ENCODE measurements around the gene BCL2L2. TPM values are rescaled to one million over a fixed set of nuclear protein-coding genes. Genes with fewer than 3 reads are reported as not detected.

Gene BCL2L2
- total and polyA plus RNA-seq, 9 of the 15 experiments (the other 6 are each of a cell fraction or from before 2014, with no cell fraction given), result 2.6 to 32.5 (median 14.7) TPM

DNA sequence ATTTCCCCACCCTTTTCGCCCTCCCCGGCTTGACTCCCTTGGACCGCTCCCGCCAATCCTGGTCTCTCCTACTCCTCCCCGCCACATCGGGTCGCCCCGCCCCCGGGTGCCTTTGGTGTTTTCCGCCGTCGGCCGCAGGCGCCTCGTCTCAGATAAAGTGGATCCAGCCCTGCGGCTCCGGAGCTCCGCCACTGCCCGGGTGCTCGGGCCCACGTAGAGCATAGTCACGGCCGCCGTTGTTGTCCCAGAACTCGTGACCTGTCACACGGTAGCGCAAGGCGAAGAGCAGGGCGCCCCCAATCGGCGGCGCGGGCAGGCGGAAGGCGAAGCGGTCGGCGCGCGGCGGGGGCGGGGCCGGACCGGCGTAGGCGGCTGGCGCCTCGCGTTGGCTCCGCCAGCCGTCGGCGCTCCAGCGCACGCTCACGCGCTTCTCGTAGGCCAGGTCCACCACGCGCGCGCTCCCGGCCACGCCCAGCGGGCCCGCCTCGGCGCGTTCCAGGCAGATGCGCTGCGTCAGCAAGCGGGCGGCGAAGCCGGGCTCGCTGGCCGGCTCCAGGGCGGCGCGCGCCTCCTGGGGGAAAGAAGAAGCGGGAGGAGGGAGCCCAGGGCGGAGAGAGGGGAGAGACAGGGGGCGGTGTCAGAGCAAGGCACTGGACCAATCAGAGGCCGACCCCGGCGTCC is 5.2 kb upstream of the BCL2L2 start (continued):
- TF ChIP-seq ZNF76 (CRISPR knock-in tag; IDR thresholded peaks at IDR 0.05; ENCODE audit: borderline replicate concordance) (no peak; the same call in 1 of the 2 replicates), TAF7 (tag; IDR thresholded peaks at IDR 0.05) (no peak), RFX1 (IDR thresholded peaks at IDR 0.05) (no peak), KLF16 (IDR thresholded peaks at IDR 0.05) (no peak), E4F1 (CRISPR knock-in tag; IDR thresholded peaks at IDR 0.05; ENCODE audit: borderline replicate concordance) (no peak), JUND (IDR thresholded peaks at IDR 0.05; ENCODE audit: borderline replicate concordance, low read depth, low read length) (peak; percentile 52), JUND (tag; IDR thresholded peaks at IDR 0.05; ENCODE audit: borderline replicate concordance, low read depth, low read length) (peak; percentile 49; the same call in 1 of the 3 replicates), SMAD3 (CRISPR knock-in tag; conservative IDR thresholded peaks at IDR 0.05) (no peak), KLF13 (tag; IDR thresholded peaks at IDR 0.05; ENCODE audit: borderline replicate concordance, low read depth) (peak; percentile 54), CAMTA2 (CRISPR knock-in tag; conservative IDR thresholded peaks at IDR 0.05) (no peak), ZFP36 (IDR thresholded peaks at IDR 0.05; ENCODE audit: low read depth, low read length, partially characterized antibody) (no peak), PTTG1 (tag; IDR thresholded peaks at IDR 0.05; ENCODE audit: low read depth) (no peak), ELF1 (tag; IDR thresholded peaks at IDR 0.05) (no peak), ETS2 (tag; IDR thresholded peaks at IDR 0.05; ENCODE audit: borderline replicate concordance, poor library complexity, severe bottlenecking) (no peak), ZNF175 (CRISPR knock-in tag; IDR thresholded peaks at IDR 0.05; ENCODE audit: low read depth) (peak; percentile 72), SMARCB1 (IDR thresholded peaks at IDR 0.05; ENCODE audit: insufficient read length, low read depth) (no peak), BCL6 (CRISPR knock-in tag; IDR thresholded peaks at IDR 0.05) (no peak), GATAD2B (IDR thresholded peaks at IDR 0.05; ENCODE audit: borderline replicate concordance) (no peak), KHSRP (IDR thresholded peaks at IDR 0.05) (no peak), NFIX (CRISPR knock-in tag; IDR thresholded peaks at IDR 0.05; ENCODE audit: low read depth) (no peak)
- TF ChIP-seq, protein P1, sequence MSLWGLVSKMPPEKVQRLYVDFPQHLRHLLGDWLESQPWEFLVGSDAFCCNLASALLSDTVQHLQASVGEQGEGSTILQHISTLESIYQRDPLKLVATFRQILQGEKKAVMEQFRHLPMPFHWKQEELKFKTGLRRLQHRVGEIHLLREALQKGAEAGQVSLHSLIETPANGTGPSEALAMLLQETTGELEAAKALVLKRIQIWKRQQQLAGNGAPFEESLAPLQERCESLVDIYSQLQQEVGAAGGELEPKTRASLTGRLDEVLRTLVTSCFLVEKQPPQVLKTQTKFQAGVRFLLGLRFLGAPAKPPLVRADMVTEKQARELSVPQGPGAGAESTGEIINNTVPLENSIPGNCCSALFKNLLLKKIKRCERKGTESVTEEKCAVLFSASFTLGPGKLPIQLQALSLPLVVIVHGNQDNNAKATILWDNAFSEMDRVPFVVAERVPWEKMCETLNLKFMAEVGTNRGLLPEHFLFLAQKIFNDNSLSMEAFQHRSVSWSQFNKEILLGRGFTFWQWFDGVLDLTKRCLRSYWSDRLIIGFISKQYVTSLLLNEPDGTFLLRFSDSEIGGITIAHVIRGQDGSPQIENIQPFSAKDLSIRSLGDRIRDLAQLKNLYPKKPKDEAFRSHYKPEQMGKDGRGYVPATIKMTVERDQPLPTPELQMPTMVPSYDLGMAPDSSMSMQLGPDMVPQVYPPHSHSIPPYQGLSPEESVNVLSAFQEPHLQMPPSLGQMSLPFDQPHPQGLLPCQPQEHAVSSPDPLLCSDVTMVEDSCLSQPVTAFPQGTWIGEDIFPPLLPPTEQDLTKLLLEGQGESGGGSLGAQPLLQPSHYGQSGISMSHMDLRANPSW (CRISPR knock-in tag; IDR thresholded peaks at IDR 0.05), result 0 out of 2 replicates have a peak, but pooled peaks have one; percentile 85
- TF ChIP-seq, protein P2, sequence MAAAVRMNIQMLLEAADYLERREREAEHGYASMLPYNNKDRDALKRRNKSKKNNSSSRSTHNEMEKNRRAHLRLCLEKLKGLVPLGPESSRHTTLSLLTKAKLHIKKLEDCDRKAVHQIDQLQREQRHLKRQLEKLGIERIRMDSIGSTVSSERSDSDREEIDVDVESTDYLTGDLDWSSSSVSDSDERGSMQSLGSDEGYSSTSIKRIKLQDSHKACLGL (CRISPR knock-in tag; IDR thresholded peaks at IDR 0.05; ENCODE audit: borderline replicate concordance, poor library complexity, severe bottlenecking), result no peak
- TF ChIP-seq, protein P3, sequence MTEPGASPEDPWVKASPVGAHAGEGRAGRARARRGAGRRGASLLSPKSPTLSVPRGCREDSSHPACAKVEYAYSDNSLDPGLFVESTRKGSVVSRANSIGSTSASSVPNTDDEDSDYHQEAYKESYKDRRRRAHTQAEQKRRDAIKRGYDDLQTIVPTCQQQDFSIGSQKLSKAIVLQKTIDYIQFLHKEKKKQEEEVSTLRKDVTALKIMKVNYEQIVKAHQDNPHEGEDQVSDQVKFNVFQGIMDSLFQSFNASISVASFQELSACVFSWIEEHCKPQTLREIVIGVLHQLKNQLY (CRISPR knock-in tag; conservative IDR thresholded peaks at IDR 0.05), result no peak

Data from K562 (cell line).